GM21447 (cell line): Measurements from ENCODE around the gene NUCKS1.

Source experiments
- ATAC-seq: cut with Tn5 transposase; IDR thresholded peaks from one replicate; pipeline ENCODE4 v1.9.1; 2021; ENCODE audit not compliant: unreplicated experiment

Gene NUCKS1

GRCh38 chr1:205750138-205751035, at the start of gene NUCKS1:
Gene NUCKS1 (minus strand): TSS chr1:205750182. CDS start chr1:205749973, 209 bp downstream.
- ATAC-seq = peak; percentile 83

- ATAC-seq = no peak
Observed at GRCh38 chr1:205798577-205798976, 48.6 kb upstream of the NUCKS1 start.

GRCh38 chr1:205797168-205797567, 47.2 kb upstream of the NUCKS1 start:
- ATAC-seq = no peak

- no peak for ATAC-seq
Observed at GRCh38 chr1:205794011-205794730, 44.2 kb upstream of the NUCKS1 start.

- ATAC-seq = no peak
Observed at GRCh38 chr1:205792961-205793673, 43.1 kb upstream of the NUCKS1 start.

GRCh38 chr1:205792481-205792881, 42.5 kb upstream of the NUCKS1 start:
- no peak for ATAC-seq

GRCh38 chr1:205791568-205792180, 41.7 kb upstream of the NUCKS1 start:
- no peak for ATAC-seq

GRCh38 chr1:205787287-205787916, 37.4 kb upstream of the NUCKS1 start:
- no peak for ATAC-seq

GRCh38 chr1:205786601-205787000, 36.6 kb upstream of the NUCKS1 start:
- ATAC-seq = no peak

- ATAC-seq = no peak
Observed at GRCh38 chr1:205785446-205785845, 35.5 kb upstream of the NUCKS1 start.

GRCh38 chr1:205783904-205784303, 33.9 kb upstream of the NUCKS1 start:
- ATAC-seq = no peak

- ATAC-seq = no peak
Observed at GRCh38 chr1:205783433-205783795, 33.4 kb upstream of the NUCKS1 start.

GRCh38 chr1:205782627-205783432, 32.8 kb upstream of the NUCKS1 start:
- no peak for ATAC-seq

GRCh38 chr1:205780335-205780734, 30.4 kb upstream of the NUCKS1 start:
- no peak for ATAC-seq

- no peak for ATAC-seq
Observed at GRCh38 chr1:205777994-205778393, 28.0 kb upstream of the NUCKS1 start.

- ATAC-seq = no peak
Observed at GRCh38 chr1:205775717-205776056, 25.7 kb upstream of the NUCKS1 start.

- ATAC-seq = peak; percentile 77
Observed at GRCh38 chr1:205775015-205775716, 25.2 kb upstream of the NUCKS1 start, which contains the start of gene RAB29. Gene RAB29 (minus strand): TSS chr1:205775482. CDS start chr1:205774956, 526 bp downstream.

GRCh38 chr1:205774198-205775014, 24.4 kb upstream of the NUCKS1 start:
- ATAC-seq = peak; percentile 36
